Natural killer cell (primary cell): ENCODE measurements around the gene ATG101. TPM values are rescaled to one million over a fixed set of nuclear protein-coding genes. Genes with fewer than 3 reads are reported as not detected.

Experiments used
- ATAC-seq, 3 donors: fragments of 150-1000 bp in 2 of 3; fragments of 200-7000 bp in 1 of 3; cut with Tn5 transposase; 1 replicate in 1 of 3; 2 replicates in 2 of 3; pipeline ENCODE4 v1.10.0; 2021; ENCODE audit warnings: mild to moderate bottlenecking in 2 of 3, moderate library complexity in 2 of 3
- DNase-seq, 2 donors: peaks; one replicate each; pipeline versions ENCODE4 v3.0.0 to v3.0.0-alpha.2; 2013 to 2021; ENCODE audit warnings: mixed read lengths in 1 of 2
- H3K27ac ChIP-seq: one replicate; pipeline ENCODE4 v1.5.1; 2013; ENCODE audit warnings: mild to moderate bottlenecking, low read length
- H3K27me3 ChIP-seq: one replicate; pipeline ENCODE4 v1.6.1; 2013; ENCODE audit warnings: low read length; ENCODE audit not compliant: control insufficient read depth, insufficient read depth
- H3K36me3 ChIP-seq: one replicate; pipeline ENCODE4 v1.6.1; 2013; ENCODE audit warnings: low read length; ENCODE audit not compliant: control insufficient read depth, insufficient read depth
- H3K4me1 ChIP-seq: one replicate; pipeline ENCODE4 v1.6.1; 2013; ENCODE audit warnings: low read length; ENCODE audit not compliant: control insufficient read depth, insufficient read depth
- H3K4me3 ChIP-seq: one replicate; pipeline ENCODE4 v1.5.1; 2013; ENCODE audit warnings: low read length
- H3K9me3 ChIP-seq: one replicate; pipeline ENCODE4 v1.6.1; 2013; ENCODE audit warnings: low read length; ENCODE audit not compliant: control insufficient read depth, insufficient read depth
- H3K27ac Mint-ChIP-seq, 2 donors: one replicate each; pipeline ENCODE4 v1.8.0; 2022; ENCODE audit warnings: mild to moderate bottlenecking in 2 of 2, mixed read lengths in 2 of 2, moderate library complexity in 1 of 2
- H3K27me3 Mint-ChIP-seq, 2 donors: one replicate each; pipeline ENCODE4 v1.8.0; 2022; ENCODE audit warnings: low read depth in 2 of 2, mixed read lengths in 2 of 2
- H3K36me3 Mint-ChIP-seq: one replicate; pipeline ENCODE4 v1.8.0; 2022; ENCODE audit warnings: mixed read lengths
- H3K4me1 Mint-ChIP-seq, 2 donors: one replicate each; pipeline ENCODE4 v1.8.0; 2022; ENCODE audit warnings: mixed read lengths in 2 of 2
- H3K4me3 Mint-ChIP-seq: one replicate; pipeline ENCODE4 v1.8.0; 2022; ENCODE audit warnings: mild to moderate bottlenecking, moderate library complexity, mixed read lengths
- H3K9me3 Mint-ChIP-seq, 2 donors: one replicate each; pipeline ENCODE4 v1.8.0; 2022; ENCODE audit warnings: mixed read lengths in 2 of 2
- CTCF ChIP-seq: fragments of 200-600 bp; IDR thresholded peaks from one replicate; pipeline ENCODE4 v1.8.0; 2022; ENCODE audit warnings: antibody characterized with exemption
- WGBS: methylation state at CpG from one replicate; pipeline ENCODE4 v1.1.7; 2013; ENCODE audit warnings: missing lambda C conversion rate; ENCODE audit not compliant: insufficient coverage; 5-methylcytosine and 5-hydroxymethylcytosine counted together
- intact Hi-C: fragments of 100-400 bp; cut with micrococcal nuclease; formaldehyde crosslinking; loops from one replicate; pipeline ENCODE4 v1.14.2; 2022
- total RNA-seq, 4 donors: library from RNA; stranded (reverse); fragments of 120-200 nt in 1 of 4; gene quantifications; one replicate each; pipeline versions ENCODE4 v1.2.3 to v1.2.4, GENCODE V29; 2013 to 2022

The ATG101 gene
- total RNA-seq, 3 donors from 2014 or later (not counting 1 experiment from before 2014, with no cell fraction given): 18.6 to 32.8 (median 23.3) TPM

- 84% methylated on average over 5 of the region's 7 CpGs for WGBS
- peak overlapping the region; percentile 95 to 97 for H3K27ac Mint-ChIP-seq
- H3K27me3 ChIP-seq: no peaks in the 10 kb centered on the region
- peaks cover 0 to 7% of the 10 kb centered on the region in 2 donors for H3K27me3 Mint-ChIP-seq
- peak overlapping the region; percentile 85 for H3K27ac ChIP-seq
- ATAC-seq (no peak), DNase-seq (peak in 1 of 2 donors; percentile 69)
- peak overlapping the region; percentile 96 for H3K4me3 Mint-ChIP-seq
- H3K9me3 ChIP-seq: no peaks in the 10 kb centered on the region
- no peak for TF ChIP-seq CTCF
- H3K4me3 ChIP-seq: no peak overlapping the region
- H3K36me3 Mint-ChIP-seq: no peaks in the 10 kb centered on the region
- H3K36me3 ChIP-seq: no peaks in the 10 kb centered on the region
- H3K4me1 Mint-ChIP-seq: peaks cover 31 to 33% of the 10 kb centered on the region in 2 donors
- H3K4me1 ChIP-seq: peaks cover 31% of the 10 kb centered on the region
- no peaks in the 10 kb centered on the region for H3K9me3 Mint-ChIP-seq
- intact Hi-C loops: no loop called here
Observed at GRCh38 chr12:52052468-52053186, 17.2 kb upstream of the ATG101 start.

GRCh38 chr12:52053536-52054209 lies 16.1 kb upstream of the ATG101 start:
- no peaks in the 10 kb centered on the region for H3K9me3 ChIP-seq
- no peak overlapping the region for H3K27ac ChIP-seq
- DNase-seq (no peak), ATAC-seq (no peak)
- H3K4me3 Mint-ChIP-seq: no peak overlapping the region
- TF ChIP-seq CTCF: no peak
- H3K9me3 Mint-ChIP-seq: no peaks in the 10 kb centered on the region
- H3K27ac Mint-ChIP-seq: peak overlapping the region; percentile 95 to 97
- H3K27me3 Mint-ChIP-seq: peaks cover 0 to 7% of the 10 kb centered on the region in 2 donors
- 93% methylated on average over 9 of the region's 9 CpGs for WGBS
- H3K4me1 ChIP-seq: peaks cover 31% of the 10 kb centered on the region
- no peak overlapping the region for H3K4me3 ChIP-seq
- intact Hi-C loops: no loop called here
- no peaks in the 10 kb centered on the region for H3K36me3 Mint-ChIP-seq
- no peaks in the 10 kb centered on the region for H3K27me3 ChIP-seq
- H3K36me3 ChIP-seq: no peaks in the 10 kb centered on the region
- peaks cover 31 to 33% of the 10 kb centered on the region in 2 donors for H3K4me1 Mint-ChIP-seq

GRCh38 chr12:52054231-52054832 lies 15.4 kb upstream of the ATG101 start:
- H3K27ac Mint-ChIP-seq: peak overlapping the region; percentile 3 to 97
- no peaks in the 10 kb centered on the region for H3K9me3 Mint-ChIP-seq
- DNase-seq (no peak), ATAC-seq (no peak)
- peaks cover 31% of the 10 kb centered on the region for H3K4me1 ChIP-seq
- intact Hi-C loops: no loop called here
- TF ChIP-seq CTCF: no peak
- H3K36me3 Mint-ChIP-seq: no peaks in the 10 kb centered on the region
- H3K36me3 ChIP-seq: no peaks in the 10 kb centered on the region
- no peak overlapping the region for H3K4me3 ChIP-seq
- H3K4me1 Mint-ChIP-seq: peaks cover 27 to 29% of the 10 kb centered on the region in 2 donors
- H3K4me3 Mint-ChIP-seq: no peak overlapping the region
- no peaks in the 10 kb centered on the region for H3K27me3 ChIP-seq
- WGBS: 95% methylated on average over 21 of the region's 21 CpGs
- no peak overlapping the region for H3K27ac ChIP-seq
- H3K9me3 ChIP-seq: no peaks in the 10 kb centered on the region
- H3K27me3 Mint-ChIP-seq: peaks cover 0 to 4% of the 10 kb centered on the region in 2 donors
